OCI-LY3 (cell line): ENCODE results near the gene VASN.

Source experiments
- EZH2phosphoT487 ChIP-seq: fragments of 200-600 bp; shearing (Covaris generic); IDR thresholded peaks from 2 replicates; pipeline ENCODE4 v1.6.1; 2018; ENCODE audit warnings: antibody characterized with exemption, mixed run types, low read depth
- TF ChIP-seq, protein P1 (sequence below): fragments of 200-600, 300-600 bp; sonication (generic); IDR thresholded peaks from 2 replicates; pipeline ENCODE4 v1.5.1; 2014; ENCODE audit warnings: antibody characterized with exemption, low read length, low read depth

DNA sequence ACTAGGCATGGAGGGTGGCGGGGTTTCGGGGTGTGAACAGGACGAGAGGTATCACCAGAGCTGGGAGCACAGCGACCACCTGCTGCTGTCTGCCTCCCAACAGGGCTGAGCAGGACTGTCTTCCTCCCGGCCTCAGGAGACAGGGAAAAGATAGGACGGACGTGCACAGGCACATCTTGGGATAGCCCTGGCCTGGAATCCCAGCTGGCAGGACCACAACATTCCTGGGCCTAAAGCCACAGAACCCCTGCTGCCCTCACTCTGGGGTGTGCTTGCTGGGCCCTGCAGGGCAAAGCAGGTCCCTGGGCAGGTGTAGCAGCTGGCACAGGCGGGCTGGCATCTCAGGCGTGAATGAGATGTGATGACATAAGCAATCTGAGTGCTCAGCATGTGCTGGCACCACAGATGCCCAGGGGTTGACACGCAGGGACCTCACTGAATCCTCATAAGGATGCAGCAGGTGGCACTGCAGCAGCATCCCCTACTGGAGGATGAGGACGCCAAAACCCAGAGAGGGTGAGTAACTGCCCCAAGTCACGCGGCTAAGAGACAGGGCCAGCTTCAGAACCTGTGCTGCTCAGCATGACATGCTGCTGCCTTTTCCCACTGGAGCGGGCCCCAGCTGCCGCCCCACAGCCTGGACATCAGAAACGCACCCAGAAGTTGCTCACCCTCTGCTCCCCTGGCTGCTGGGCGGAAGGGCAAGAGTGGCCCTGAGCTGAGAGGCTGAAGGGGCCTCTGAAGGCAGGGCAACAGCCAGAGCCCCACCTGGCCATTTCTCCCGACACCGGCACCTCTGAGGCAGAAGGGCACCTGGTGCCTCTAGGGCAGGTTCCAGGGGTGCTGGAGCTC lies 37.7 kb downstream of the VASN start:
- no peak for TF ChIP-seq EZH2phosphoT487
- TF ChIP-seq, protein P1, sequence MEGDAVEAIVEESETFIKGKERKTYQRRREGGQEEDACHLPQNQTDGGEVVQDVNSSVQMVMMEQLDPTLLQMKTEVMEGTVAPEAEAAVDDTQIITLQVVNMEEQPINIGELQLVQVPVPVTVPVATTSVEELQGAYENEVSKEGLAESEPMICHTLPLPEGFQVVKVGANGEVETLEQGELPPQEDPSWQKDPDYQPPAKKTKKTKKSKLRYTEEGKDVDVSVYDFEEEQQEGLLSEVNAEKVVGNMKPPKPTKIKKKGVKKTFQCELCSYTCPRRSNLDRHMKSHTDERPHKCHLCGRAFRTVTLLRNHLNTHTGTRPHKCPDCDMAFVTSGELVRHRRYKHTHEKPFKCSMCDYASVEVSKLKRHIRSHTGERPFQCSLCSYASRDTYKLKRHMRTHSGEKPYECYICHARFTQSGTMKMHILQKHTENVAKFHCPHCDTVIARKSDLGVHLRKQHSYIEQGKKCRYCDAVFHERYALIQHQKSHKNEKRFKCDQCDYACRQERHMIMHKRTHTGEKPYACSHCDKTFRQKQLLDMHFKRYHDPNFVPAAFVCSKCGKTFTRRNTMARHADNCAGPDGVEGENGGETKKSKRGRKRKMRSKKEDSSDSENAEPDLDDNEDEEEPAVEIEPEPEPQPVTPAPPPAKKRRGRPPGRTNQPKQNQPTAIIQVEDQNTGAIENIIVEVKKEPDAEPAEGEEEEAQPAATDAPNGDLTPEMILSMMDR = no peak
